ENCODE measurements around the gene RCOR1.
"Not testable (repeated sequence)": the region's sequence is repeated elsewhere in the genome, so short reads cannot be mapped to it uniquely, and the experiment has no call there.

RCOR1 gene

GRCh38 chr14:102625564-102626296, 33.3 kb downstream of the RCOR1 start:
- DNase-seq (ENCODE audit: low read depth in 2 of 2, low spot score in 1 of 2) = no peak

GRCh38 chr14:102626530-102626929, 34.1 kb downstream of the RCOR1 start:
- no peak for DNase-seq (ENCODE audit: low read depth in 2 of 2, low spot score in 1 of 2)

GRCh38 chr14:102629011-102629444, 36.6 kb downstream of the RCOR1 start:
- no peak for DNase-seq (ENCODE audit: low read depth in 2 of 2, low spot score in 1 of 2)

- DNase-seq (ENCODE audit: low read depth in 2 of 2, low spot score in 1 of 2) = no peak
These were observed 37.4 kb downstream of the RCOR1 start for GRCh38 chr14:102629808-102630350.

GRCh38 chr14:102630405-102630804, 38.0 kb downstream of the RCOR1 start:
- DNase-seq (ENCODE audit: low read depth in 2 of 2, low spot score in 1 of 2) = no peak

- no peak for DNase-seq (ENCODE audit: low read depth in 2 of 2, low spot score in 1 of 2)
These were observed 38.4 kb downstream of the RCOR1 start for GRCh38 chr14:102630881-102631280.

GRCh38 chr14:102633906-102634595, 41.6 kb downstream of the RCOR1 start:
- DNase-seq (ENCODE audit: low read depth in 2 of 2, low spot score in 1 of 2) = no peak

GRCh38 chr14:102639611-102640010, 47.2 kb downstream of the RCOR1 start:
- not testable (repeated sequence) for DNase-seq (ENCODE audit: low read depth in 2 of 2, low spot score in 1 of 2)

- DNase-seq (ENCODE audit: low read depth in 2 of 2, low spot score in 1 of 2) = no peak
These were observed 52.1 kb downstream of the RCOR1 start for GRCh38 chr14:102644523-102644922.

- DNase-seq (ENCODE audit: low read depth in 2 of 2, low spot score in 1 of 2) = no peak
These were observed 53.4 kb downstream of the RCOR1 start for GRCh38 chr14:102645746-102646440.

GRCh38 chr14:102646615-102647014, 54.2 kb downstream of the RCOR1 start:
- DNase-seq (ENCODE audit: low read depth in 2 of 2, low spot score in 1 of 2) = no peak

- DNase-seq (ENCODE audit: low read depth in 2 of 2, low spot score in 1 of 2) = no peak
These were observed 59.7 kb downstream of the RCOR1 start for GRCh38 chr14:102652194-102652593.

GRCh38 chr14:102654298-102654697, 61.8 kb downstream of the RCOR1 start:
- no peak for DNase-seq (ENCODE audit: low read depth in 2 of 2, low spot score in 1 of 2)

GRCh38 chr14:102655137-102655536, 62.7 kb downstream of the RCOR1 start:
- DNase-seq (ENCODE audit: low read depth in 2 of 2, low spot score in 1 of 2) = no peak

- no peak for DNase-seq (ENCODE audit: low read depth in 2 of 2, low spot score in 1 of 2)
These were observed 67.3 kb downstream of the RCOR1 start for GRCh38 chr14:102659797-102660196.

GRCh38 chr14:102661614-102662013, 69.2 kb downstream of the RCOR1 start:
- no peak for DNase-seq (ENCODE audit: low read depth in 2 of 2, low spot score in 1 of 2)

- no peak for DNase-seq (ENCODE audit: low read depth in 2 of 2, low spot score in 1 of 2)
These were observed 70.4 kb downstream of the RCOR1 start for GRCh38 chr14:102662636-102663430.

GRCh38 chr14:102663440-102663839, 71.0 kb downstream of the RCOR1 start:
- no peak for DNase-seq (ENCODE audit: low read depth in 2 of 2, low spot score in 1 of 2)

- no peak for DNase-seq (ENCODE audit: low read depth in 2 of 2, low spot score in 1 of 2)
These were observed 73.2 kb downstream of the RCOR1 start for GRCh38 chr14:102665621-102666020.

GRCh38 chr14:102666635-102667034, 74.2 kb downstream of the RCOR1 start:
- no peak for DNase-seq (ENCODE audit: low read depth in 2 of 2, low spot score in 1 of 2)

GRCh38 chr14:102667703-102668102, 75.3 kb downstream of the RCOR1 start:
- no peak for DNase-seq (ENCODE audit: low read depth in 2 of 2, low spot score in 1 of 2)

Measured in stimulated activated CD8-positive, alpha-beta memory T cell treated with anti-CD3 and anti-CD28 coated beads, Interleukin-4, amount 100 ng/mL, for 4 hours (primary cell).